Fibroblast of lung (primary cell): Measurements from ENCODE around the gene C16orf95. TPM values are rescaled to one million over a fixed set of nuclear protein-coding genes. Genes with fewer than 3 reads are reported as not detected.

Experiments
- DNase-seq, 2 donors: peaks; one replicate each; pipeline versions ENCODE4 v3.0.0 to v3.0.0-alpha.2; 2010; ENCODE audit warnings: low read depth in 2 of 2
- H2AFZ ChIP-seq: 2 replicates; pipeline ENCODE4 v1.5.1; 2012; ENCODE audit warnings: low read length, control low read depth, inconsistent platforms
- H3K27ac ChIP-seq: 2 replicates; pipeline ENCODE4 v1.5.1; 2011; ENCODE audit warnings: low read length, control low read depth; ENCODE audit not compliant: insufficient read depth
- H3K27me3 ChIP-seq: 2 replicates; pipeline ENCODE4 v1.5.1; 2011; ENCODE audit warnings: mild to moderate bottlenecking, low read length; ENCODE audit not compliant: control insufficient read depth, insufficient read depth
- H3K36me3 ChIP-seq: 2 replicates; pipeline ENCODE4 v1.5.1; 2011; ENCODE audit warnings: low read length; ENCODE audit not compliant: control insufficient read depth, insufficient read depth
- H3K4me1 ChIP-seq: 2 replicates; pipeline ENCODE4 v1.5.1; 2011; ENCODE audit warnings: low read length; ENCODE audit not compliant: control insufficient read depth, insufficient read depth; ENCODE audit errors: extremely low read depth
- H3K4me2 ChIP-seq: 2 replicates; pipeline ENCODE4 v1.5.1; 2011; ENCODE audit warnings: low read length, control low read depth; ENCODE audit not compliant: insufficient read depth; ENCODE audit errors: extremely low read depth
- H3K4me3 ChIP-seq, 4 experiments: fragments of 200-600 bp in 1 of 4; sonication (generic) in 1 of 4; replicated peaks in 1 of 4; 2 replicates each; pipeline ENCODE4 v1.5.1; 2011 to 2016; ENCODE audit warnings: low read length in 4 of 4, low read depth in 3 of 4, mild to moderate bottlenecking in 3 of 4, control low read depth in 2 of 4, inconsistent platforms in 1 of 4, mixed read lengths in 1 of 4; ENCODE audit not compliant: insufficient read depth in 1 of 4; ENCODE audit errors: control extremely low read depth in 1 of 4
- H3K79me2 ChIP-seq: 2 replicates; pipeline ENCODE4 v1.5.1; 2012; ENCODE audit warnings: mild to moderate bottlenecking, low read length, inconsistent platforms; ENCODE audit not compliant: control insufficient read depth, insufficient read depth
- H3K9ac ChIP-seq: 2 replicates; pipeline ENCODE4 v1.5.1; 2011; ENCODE audit warnings: mild to moderate bottlenecking, low read length, control low read depth; ENCODE audit not compliant: insufficient read depth
- H3K9me3 ChIP-seq: 2 replicates; pipeline ENCODE4 v1.5.1; 2012; ENCODE audit warnings: low read depth, low read length; ENCODE audit not compliant: control insufficient read depth, insufficient read depth
- H4K20me1 ChIP-seq: 2 replicates; pipeline ENCODE4 v1.5.1; 2011; ENCODE audit warnings: low read length; ENCODE audit not compliant: control insufficient read depth, insufficient read depth; ENCODE audit errors: extremely low read depth
- CTCF ChIP-seq, 2 donors: IDR thresholded peaks in 1 of 2; conservative IDR thresholded peaks in 1 of 2; 1 replicate in 1 of 2; 2 replicates in 1 of 2; pipeline ENCODE4 v1.5.1; 2011 to 2012; ENCODE audit warnings: low read length in 2 of 2, control low read depth in 1 of 2, inconsistent platforms in 1 of 2, low read depth in 1 of 2, mild to moderate bottlenecking in 1 of 2
- EZH2 ChIP-seq: IDR thresholded peaks from 2 replicates; pipeline ENCODE4 v1.5.1; 2012; ENCODE audit warnings: low read length, control low read depth, mild to moderate bottlenecking; ENCODE audit errors: missing control alignments
- polyA plus RNA-seq, 2 donors: library from polyadenylated mRNA; depleted of rRNA in 1 of 2; stranded (reverse) in 1 of 2; unstranded in 1 of 2; fragments of >200 nt; gene quantifications; 2 replicates each; pipeline ENCODE4 v1.2.1, GENCODE V29; 2011 to 2012; ENCODE audit warnings: missing spikeins in 1 of 2
- total RNA-seq: library from RNA; depleted of rRNA; stranded (reverse); fragments of >200 nt; gene quantifications from 2 replicates; pipeline ENCODE4 v1.2.1, GENCODE V29; 2014

Gene C16orf95
- total and polyA plus RNA-seq, 2 donors (not counting 1 experiment from before 2014, with no cell fraction given) = 1.3 to 5.4 TPM

- Histone ChIP-seq H3K27me3 (no peaks in the 10 kb centered on the region), H3K36me3 (no peaks in the 10 kb centered on the region), H3K9ac (no peak overlapping the region), H3K27ac (no peak overlapping the region), H3K79me2 (no peaks in the 10 kb centered on the region), H3K4me3 (no peak overlapping the region), H3K4me2 (no peak overlapping the region), H3K4me1 (no peaks in the 10 kb centered on the region), H2AFZ (no peak overlapping the region), H3K9me3 (no peaks in the 10 kb centered on the region), H4K20me1 (no peaks in the 10 kb centered on the region)
- TF ChIP-seq CTCF (conservative IDR thresholded peaks at IDR 0.05 in 1 of 2, IDR thresholded peaks at IDR 0.05 in 1 of 2; ENCODE audit: low read depth in 1 of 2, low read length in 2 of 2) (no peak), EZH2 (no peak)
- peak in 1 of 2 donors; percentile 19 for DNase-seq
Measured at GRCh38 chr16:87303431-87303930, 13.7 kb downstream of the C16orf95 start.

- no peaks in the 10 kb centered on the region for H3K36me3 ChIP-seq
- no peaks in the 10 kb centered on the region for H3K9me3 ChIP-seq
- DNase-seq = no peak
Measured at GRCh38 chr16:87298857-87299465, 18.2 kb downstream of the C16orf95 start.

More at GRCh38 chr16:87298857-87299465, 18.2 kb downstream of the C16orf95 start:
- Histone ChIP-seq H3K27me3 (no peaks in the 10 kb centered on the region), H3K4me2 (no peak overlapping the region), H3K9ac (no peak overlapping the region), H3K27ac (no peak overlapping the region), H3K79me2 (no peaks in the 10 kb centered on the region), H2AFZ (no peak overlapping the region), H4K20me1 (no peaks in the 10 kb centered on the region), H3K4me3 (no peak overlapping the region), H3K4me1 (no peaks in the 10 kb centered on the region)
- TF ChIP-seq EZH2 (no peak), CTCF (conservative IDR thresholded peaks at IDR 0.05 in 1 of 2, IDR thresholded peaks at IDR 0.05 in 1 of 2; ENCODE audit: low read depth in 1 of 2, low read length in 2 of 2) (no peak)
